ENCODE data around the gene ISCA1.

ISCA1 gene

GRCh38 chr9:86287013-86287412, 4.7 kb upstream of the ISCA1 start:
- Histone ChIP-seq H3K9ac (ENCODE audit: low read depth in 1 of 2, low read length in 2 of 2) (no peak overlapping the region), H3K4me3 (ENCODE audit: low read depth in 1 of 2, low read length in 2 of 2) (no peak overlapping the region), H3K36me3 (ENCODE audit: control insufficient read depth in 1 of 2, insufficient read depth in 2 of 2, low read length in 2 of 2) (peaks cover 0 to 8% of the 10 kb centered on the region in 2 donors), H3K27ac (ENCODE audit: low read depth, low read length) (no peak overlapping the region), H3K9me3 (ENCODE audit: control insufficient read depth in 1 of 2, low read length in 2 of 2) (no peaks in the 10 kb centered on the region), H3K4me1 (ENCODE audit: control insufficient read depth in 1 of 2, insufficient read depth in 2 of 2, low read length in 2 of 2) (peaks cover 7 to 8% of the 10 kb centered on the region in 2 donors), H3K27me3 (ENCODE audit: control insufficient read depth in 1 of 2, insufficient read depth in 2 of 2, low read length in 2 of 2) (no peaks in the 10 kb centered on the region)

GRCh38 chr9:86286278-86286677, 3.9 kb upstream of the ISCA1 start:
- peaks cover 7 to 10% of the 10 kb centered on the region in 2 donors for H3K4me1 ChIP-seq (ENCODE audit: control insufficient read depth in 1 of 2, insufficient read depth in 2 of 2, low read length in 2 of 2)
- H3K9ac ChIP-seq (ENCODE audit: low read depth in 1 of 2, low read length in 2 of 2): no peak overlapping the region
- no peak overlapping the region for H3K27ac ChIP-seq (ENCODE audit: low read depth, low read length)
- no peaks in the 10 kb centered on the region for H3K27me3 ChIP-seq (ENCODE audit: control insufficient read depth in 1 of 2, insufficient read depth in 2 of 2, low read length in 2 of 2)
- no peaks in the 10 kb centered on the region for H3K9me3 ChIP-seq (ENCODE audit: control insufficient read depth in 1 of 2, low read length in 2 of 2)
- H3K4me3 ChIP-seq (ENCODE audit: low read depth in 1 of 2, low read length in 2 of 2): no peak overlapping the region
- peaks cover 0 to 8% of the 10 kb centered on the region in 2 donors for H3K36me3 ChIP-seq (ENCODE audit: control insufficient read depth in 1 of 2, insufficient read depth in 2 of 2, low read length in 2 of 2)

- Histone ChIP-seq H3K4me3 (ENCODE audit: low read depth in 1 of 2, low read length in 2 of 2) (no peak overlapping the region), H3K9me3 (ENCODE audit: control insufficient read depth in 1 of 2, low read length in 2 of 2) (no peaks in the 10 kb centered on the region), H3K27ac (ENCODE audit: low read depth, low read length) (no peak overlapping the region), H3K9ac (ENCODE audit: low read depth in 1 of 2, low read length in 2 of 2) (no peak overlapping the region), H3K27me3 (ENCODE audit: control insufficient read depth in 1 of 2, insufficient read depth in 2 of 2, low read length in 2 of 2) (no peaks in the 10 kb centered on the region), H3K36me3 (ENCODE audit: control insufficient read depth in 1 of 2, insufficient read depth in 2 of 2, low read length in 2 of 2) (peaks cover 0 to 8% of the 10 kb centered on the region in 2 donors), H3K4me1 (ENCODE audit: control insufficient read depth in 1 of 2, insufficient read depth in 2 of 2, low read length in 2 of 2) (peaks cover 7 to 20% of the 10 kb centered on the region in 2 donors)
Measured at GRCh38 chr9:86285261-86285660, 2.9 kb upstream of the ISCA1 start.

- Histone ChIP-seq H3K36me3 (ENCODE audit: control insufficient read depth in 1 of 2, insufficient read depth in 2 of 2, low read length in 2 of 2) (peaks cover 0 to 8% of the 10 kb centered on the region in 2 donors), H3K4me3 (ENCODE audit: low read depth in 1 of 2, low read length in 2 of 2) (peak overlapping the region; percentile 97 to 98), H3K4me1 (ENCODE audit: control insufficient read depth in 1 of 2, insufficient read depth in 2 of 2, low read length in 2 of 2) (peaks cover 15 to 27% of the 10 kb centered on the region in 2 donors), H3K9ac (ENCODE audit: low read depth in 1 of 2, low read length in 2 of 2) (peak overlapping the region; percentile 77 to 83), H3K9me3 (ENCODE audit: control insufficient read depth in 1 of 2, low read length in 2 of 2) (no peaks in the 10 kb centered on the region), H3K27me3 (ENCODE audit: control insufficient read depth in 1 of 2, insufficient read depth in 2 of 2, low read length in 2 of 2) (no peaks in the 10 kb centered on the region), H3K27ac (ENCODE audit: low read depth, low read length) (peak overlapping the region; percentile 97)
Measured at GRCh38 chr9:86282979-86283535, 719 bp upstream of the ISCA1 start.

GRCh38 chr9:86281593-86282076, 703 bp downstream of the ISCA1 start:
- Histone ChIP-seq H3K4me3 (ENCODE audit: low read depth in 1 of 2, low read length in 2 of 2) (peak overlapping the region; percentile 97 to 98), H3K27me3 (ENCODE audit: control insufficient read depth in 1 of 2, insufficient read depth in 2 of 2, low read length in 2 of 2) (no peaks in the 10 kb centered on the region), H3K4me1 (ENCODE audit: control insufficient read depth in 1 of 2, insufficient read depth in 2 of 2, low read length in 2 of 2) (peaks cover 15 to 27% of the 10 kb centered on the region in 2 donors), H3K9me3 (ENCODE audit: control insufficient read depth in 1 of 2, low read length in 2 of 2) (no peaks in the 10 kb centered on the region), H3K36me3 (ENCODE audit: control insufficient read depth in 1 of 2, insufficient read depth in 2 of 2, low read length in 2 of 2) (no peaks in the 10 kb centered on the region), H3K27ac (ENCODE audit: low read depth, low read length) (peak overlapping the region; percentile 97), H3K9ac (ENCODE audit: low read depth in 1 of 2, low read length in 2 of 2) (peak overlapping the region; percentile 83 to 90)

DNA sequence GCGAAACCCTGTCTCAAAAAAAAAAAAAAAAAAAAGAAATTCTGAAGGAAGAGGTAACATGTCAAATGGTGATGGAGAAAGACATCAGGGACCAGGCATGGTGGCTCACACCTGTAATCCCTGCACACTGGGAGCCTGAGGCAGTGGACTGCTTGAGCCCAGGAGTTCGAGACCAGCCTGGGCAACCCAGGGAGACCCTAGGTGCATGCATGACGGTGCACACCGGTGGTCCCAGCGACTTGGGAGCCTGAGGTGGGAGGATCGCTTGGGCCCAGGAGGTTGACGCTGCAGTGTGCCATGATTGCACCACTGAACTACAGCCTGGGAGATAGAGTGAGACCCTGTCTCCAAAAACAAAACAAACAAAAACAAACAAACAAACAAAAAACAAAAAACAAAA, 1.8 kb downstream of the ISCA1 start:
- no peaks in the 10 kb centered on the region for H3K9me3 ChIP-seq (ENCODE audit: control insufficient read depth in 1 of 2, low read length in 2 of 2)
- peak overlapping the region in 1 of 2 donors; percentile 98 for H3K4me3 ChIP-seq (ENCODE audit: low read depth in 1 of 2, low read length in 2 of 2)
- H3K9ac ChIP-seq (ENCODE audit: low read depth in 1 of 2, low read length in 2 of 2): no peak overlapping the region
- H3K36me3 ChIP-seq (ENCODE audit: control insufficient read depth in 1 of 2, insufficient read depth in 2 of 2, low read length in 2 of 2): no peaks in the 10 kb centered on the region
- peaks cover 15 to 27% of the 10 kb centered on the region in 2 donors for H3K4me1 ChIP-seq (ENCODE audit: control insufficient read depth in 1 of 2, insufficient read depth in 2 of 2, low read length in 2 of 2)
- no peaks in the 10 kb centered on the region for H3K27me3 ChIP-seq (ENCODE audit: control insufficient read depth in 1 of 2, insufficient read depth in 2 of 2, low read length in 2 of 2)
- no peak overlapping the region for H3K27ac ChIP-seq (ENCODE audit: low read depth, low read length)

GRCh38 chr9:86279839-86280238, 2.5 kb downstream of the ISCA1 start:
- Histone ChIP-seq H3K4me3 (ENCODE audit: low read depth in 1 of 2, low read length in 2 of 2) (no peak overlapping the region), H3K9ac (ENCODE audit: low read depth in 1 of 2, low read length in 2 of 2) (no peak overlapping the region), H3K27me3 (ENCODE audit: control insufficient read depth in 1 of 2, insufficient read depth in 2 of 2, low read length in 2 of 2) (no peaks in the 10 kb centered on the region), H3K4me1 (ENCODE audit: control insufficient read depth in 1 of 2, insufficient read depth in 2 of 2, low read length in 2 of 2) (peaks cover 15 to 27% of the 10 kb centered on the region in 2 donors), H3K9me3 (ENCODE audit: control insufficient read depth in 1 of 2, low read length in 2 of 2) (no peaks in the 10 kb centered on the region), H3K27ac (ENCODE audit: low read depth, low read length) (no peak overlapping the region), H3K36me3 (ENCODE audit: control insufficient read depth in 1 of 2, insufficient read depth in 2 of 2, low read length in 2 of 2) (no peaks in the 10 kb centered on the region)

DNA sequence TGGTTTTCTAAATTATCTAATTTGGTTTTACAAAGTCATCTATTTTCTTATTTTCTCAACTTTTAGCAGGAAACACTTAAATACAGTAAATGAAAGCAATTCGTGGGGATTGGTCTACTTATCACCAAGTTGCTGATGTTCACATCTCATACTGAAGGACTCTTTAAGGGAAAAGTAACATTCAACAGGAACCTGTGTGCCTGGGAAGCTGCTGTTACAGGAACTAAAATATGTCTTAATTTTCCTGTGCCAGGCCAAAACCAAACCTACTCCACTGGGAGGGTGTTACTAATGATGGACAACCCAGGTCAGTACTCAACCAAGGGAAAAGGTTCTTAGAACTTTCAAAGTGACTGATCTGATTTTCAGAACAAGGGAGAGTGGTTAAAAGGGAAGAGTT, 5.3 kb downstream of the ISCA1 start:
- H3K9me3 ChIP-seq (ENCODE audit: control insufficient read depth in 1 of 2, low read length in 2 of 2): no peaks in the 10 kb centered on the region
- no peaks in the 10 kb centered on the region for H3K27me3 ChIP-seq (ENCODE audit: control insufficient read depth in 1 of 2, insufficient read depth in 2 of 2, low read length in 2 of 2)
- no peak overlapping the region for H3K9ac ChIP-seq (ENCODE audit: low read depth in 1 of 2, low read length in 2 of 2)
- H3K27ac ChIP-seq (ENCODE audit: low read depth, low read length): no peak overlapping the region
- no peak overlapping the region for H3K4me3 ChIP-seq (ENCODE audit: low read depth in 1 of 2, low read length in 2 of 2)
- H3K4me1 ChIP-seq (ENCODE audit: control insufficient read depth in 1 of 2, insufficient read depth in 2 of 2, low read length in 2 of 2): peaks cover 12 to 18% of the 10 kb centered on the region in 2 donors
- H3K36me3 ChIP-seq (ENCODE audit: control insufficient read depth in 1 of 2, insufficient read depth in 2 of 2, low read length in 2 of 2): peaks cover 10 to 13% of the 10 kb centered on the region in 2 donors

- peaks cover 12 to 14% of the 10 kb centered on the region in 2 donors for H3K4me1 ChIP-seq (ENCODE audit: control insufficient read depth in 1 of 2, insufficient read depth in 2 of 2, low read length in 2 of 2)
- no peak overlapping the region for H3K27ac ChIP-seq (ENCODE audit: low read depth, low read length)
- H3K27me3 ChIP-seq (ENCODE audit: control insufficient read depth in 1 of 2, insufficient read depth in 2 of 2, low read length in 2 of 2): no peaks in the 10 kb centered on the region
- H3K9me3 ChIP-seq (ENCODE audit: control insufficient read depth in 1 of 2, low read length in 2 of 2): no peaks in the 10 kb centered on the region
- no peak overlapping the region for H3K4me3 ChIP-seq (ENCODE audit: low read depth in 1 of 2, low read length in 2 of 2)
- H3K9ac ChIP-seq (ENCODE audit: low read depth in 1 of 2, low read length in 2 of 2): no peak overlapping the region
- peaks cover 10 to 24% of the 10 kb centered on the region in 2 donors for H3K36me3 ChIP-seq (ENCODE audit: control insufficient read depth in 1 of 2, insufficient read depth in 2 of 2, low read length in 2 of 2)
Measured at GRCh38 chr9:86275962-86276361, 6.4 kb downstream of the ISCA1 start.

DNA sequence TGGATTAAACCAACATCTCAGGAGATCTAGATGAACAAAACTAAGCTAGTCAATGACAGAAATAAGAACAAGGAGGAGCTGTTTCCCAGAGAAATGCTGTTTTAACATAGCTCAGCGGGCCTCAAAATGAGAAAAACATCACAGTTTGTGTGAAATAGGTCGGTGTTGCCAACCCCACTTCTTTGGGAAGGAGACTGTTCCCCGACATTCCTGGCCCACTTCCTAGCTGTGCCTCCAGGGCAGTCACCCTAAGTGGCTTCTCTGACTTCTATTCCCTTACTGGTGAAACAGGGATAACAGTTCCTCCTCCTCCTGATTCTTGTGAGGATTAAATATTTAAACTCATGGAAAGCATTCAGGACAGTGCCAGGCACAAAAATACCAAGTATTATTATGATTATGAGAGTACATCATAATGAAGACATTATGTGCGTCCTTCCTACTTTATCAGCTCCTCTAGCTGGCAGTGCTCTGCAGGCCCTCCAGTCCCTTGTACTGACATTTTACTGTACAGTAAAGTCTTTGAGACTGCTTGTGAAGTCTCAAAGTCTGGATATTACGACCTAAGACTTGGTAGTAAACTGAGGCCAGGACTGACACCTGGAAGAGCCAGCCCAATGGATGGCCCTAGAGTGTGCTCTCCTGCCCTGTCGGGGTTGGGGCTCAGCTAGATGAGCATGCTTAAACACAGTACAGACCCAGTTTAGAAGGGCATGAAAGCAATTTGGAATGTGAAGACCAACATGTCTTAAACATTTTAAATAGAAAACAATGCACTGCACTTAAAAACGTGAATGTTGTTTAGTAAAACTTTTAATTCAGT, 7.3 kb downstream of the ISCA1 start:
- peaks cover 10 to 25% of the 10 kb centered on the region in 2 donors for H3K36me3 ChIP-seq (ENCODE audit: control insufficient read depth in 1 of 2, insufficient read depth in 2 of 2, low read length in 2 of 2)
- H3K9ac ChIP-seq (ENCODE audit: low read depth in 1 of 2, low read length in 2 of 2): no peak overlapping the region
- H3K27ac ChIP-seq (ENCODE audit: low read depth, low read length): no peak overlapping the region
- H3K4me3 ChIP-seq (ENCODE audit: low read depth in 1 of 2, low read length in 2 of 2): no peak overlapping the region
- H3K4me1 ChIP-seq (ENCODE audit: control insufficient read depth in 1 of 2, insufficient read depth in 2 of 2, low read length in 2 of 2): peaks cover 5 to 10% of the 10 kb centered on the region in 2 donors
- no peaks in the 10 kb centered on the region for H3K27me3 ChIP-seq (ENCODE audit: control insufficient read depth in 1 of 2, insufficient read depth in 2 of 2, low read length in 2 of 2)
- no peaks in the 10 kb centered on the region for H3K9me3 ChIP-seq (ENCODE audit: control insufficient read depth in 1 of 2, low read length in 2 of 2)
